ENCODE data around the gene NME7. TPM values are rescaled to one million over a fixed set of nuclear protein-coding genes. Genes with fewer than 3 reads are reported as not detected.
"Not testable (repeated sequence)": the region's sequence is repeated elsewhere in the genome, so short reads cannot be mapped to it uniquely, and the experiment has no call there.

Gene NME7
- total RNA-seq, 1 experiment from 2014 or later = 21.8 TPM

GRCh38 chr1:169179431-169179830, 188.2 kb downstream of the NME7 start:
- H4K20me1 ChIP-seq (ENCODE audit: insufficient read depth); ATAC-seq; CTCF ChIA-PET; H3K4me3 ChIP-seq (replicated peaks in 1 of 2; ENCODE audit: low read depth in 1 of 2, low read length in 2 of 2); H3K36me3 ChIP-seq (ENCODE audit: control insufficient read depth in 1 of 2, insufficient read depth in 2 of 2, low read length in 2 of 2); H3K9me3 ChIP-seq (ENCODE audit: control insufficient read depth in 1 of 2, insufficient read depth in 1 of 2, low read depth in 1 of 2, low read length in 2 of 2); H3K27me3 ChIP-seq (ENCODE audit: insufficient read depth, low read length); DNase-seq (ENCODE audit: low read depth, low spot score); H3K4me1 ChIP-seq (ENCODE audit: control insufficient read depth in 1 of 2, insufficient read depth in 2 of 2, low read length in 2 of 2); POLR2A ChIA-PET; H3K4me2 ChIP-seq (ENCODE audit: low read length); H3K27ac ChIP-seq (ENCODE audit: low read depth, low read length); H2AFZ ChIP-seq (ENCODE audit: low read depth, low read length, poor library complexity, severe bottlenecking); H3K79me2 ChIP-seq (ENCODE audit: insufficient read depth, low read length); RAD21 ChIA-PET (ENCODE audit: low non-redundant PET in 1 of 2, low total read pairs in 2 of 2, uncharacterized antibody in 2 of 2, unreplicated experiment in 2 of 2); H3K9me2 ChIP-seq (ENCODE audit: insufficient read depth); H3K9ac ChIP-seq (ENCODE audit: low read length); BruUV-seq (replicated peaks): not testable (repeated sequence)
- intact Hi-C loops (cut with micrococcal nuclease) = loop anchor here (5.0 kb wide), 1 partner anchor 648 kb away; no protein-coding TSS in a partner anchor

GRCh38 chr1:169175461-169175860, 192.1 kb downstream of the NME7 start:
- RAD21 ChIA-PET (ENCODE audit: low non-redundant PET in 1 of 2, low total read pairs in 2 of 2, uncharacterized antibody in 2 of 2, unreplicated experiment in 2 of 2) = interaction anchor here in 1 of 2 experiments (0.6 kb wide), 1 partner anchor 128 kb away, joined by 4 read pairs; no protein-coding TSS in a partner anchor
- Histone ChIP-seq H3K4me3 (replicated peaks in 1 of 2; ENCODE audit: low read depth in 1 of 2, low read length in 2 of 2) (no peak overlapping the region), H3K4me2 (ENCODE audit: low read length) (no peak overlapping the region), H3K36me3 (ENCODE audit: control insufficient read depth in 1 of 2, insufficient read depth in 2 of 2, low read length in 2 of 2) (no peaks in the 10 kb centered on the region), H3K27ac (ENCODE audit: low read depth, low read length) (no peak overlapping the region), H3K9me3 (ENCODE audit: control insufficient read depth in 1 of 2, insufficient read depth in 1 of 2, low read depth in 1 of 2, low read length in 2 of 2) (no peaks in the 10 kb centered on the region), H3K9me2 (ENCODE audit: insufficient read depth) (no peaks in the 10 kb centered on the region), H3K27me3 (ENCODE audit: insufficient read depth, low read length) (no peaks in the 10 kb centered on the region), H3K79me2 (ENCODE audit: insufficient read depth, low read length) (no peaks in the 10 kb centered on the region), H2AFZ (ENCODE audit: low read depth, low read length, poor library complexity, severe bottlenecking) (no peak overlapping the region), H4K20me1 (ENCODE audit: insufficient read depth) (no peaks in the 10 kb centered on the region), H3K4me1 (ENCODE audit: control insufficient read depth in 1 of 2, insufficient read depth in 2 of 2, low read length in 2 of 2) (no peaks in the 10 kb centered on the region), H3K9ac (ENCODE audit: low read length) (no peak overlapping the region)
- BruUV-seq (replicated peaks) = no TSS peak
- POLR2A ChIA-PET = interaction anchor here (1.2 kb wide), 1 partner anchor 10 kb away, joined by 3 read pairs; no protein-coding TSS in a partner anchor
- ATAC-seq = no peak
- no peak for DNase-seq (ENCODE audit: low read depth, low spot score)
- CTCF ChIA-PET = no interaction called here
- intact Hi-C loops (cut with micrococcal nuclease) = loop anchor here (5.0 kb wide), 1 partner anchor 652 kb away; no protein-coding TSS in a partner anchor
- TF ChIP-seq POLR2AphosphoS5 (IDR thresholded peaks at IDR 0.05; ENCODE audit: low read depth, low read length) (no peak), YY1 (IDR thresholded peaks at IDR 0.05; ENCODE audit: extremely low read depth, insufficient replicate concordance, low read depth, low read length) (no peak), POLR2A (IDR thresholded peaks at IDR 0.05; ENCODE audit: borderline replicate concordance, extremely low read depth, insufficient read depth, insufficient read length) (no peak), REST (IDR thresholded peaks at IDR 0.05; ENCODE audit: low read depth) (no peak), EZH2phosphoT487 (IDR thresholded peaks at IDR 0.05; ENCODE audit: borderline replicate concordance) (no peak), SIN3A (IDR thresholded peaks at IDR 0.05; ENCODE audit: low read depth) (no peak), RAD21 (IDR thresholded peaks at IDR 0.05; ENCODE audit: low read depth) (no peak), ELF1 (IDR thresholded peaks at IDR 0.05; ENCODE audit: borderline replicate concordance, low read depth) (no peak)
- TF ChIP-seq, protein P1, sequence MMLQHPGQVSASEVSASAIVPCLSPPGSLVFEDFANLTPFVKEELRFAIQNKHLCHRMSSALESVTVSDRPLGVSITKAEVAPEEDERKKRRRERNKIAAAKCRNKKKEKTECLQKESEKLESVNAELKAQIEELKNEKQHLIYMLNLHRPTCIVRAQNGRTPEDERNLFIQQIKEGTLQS (IDR thresholded peaks at IDR 0.05) = no peak
- TF ChIP-seq, protein P2, sequence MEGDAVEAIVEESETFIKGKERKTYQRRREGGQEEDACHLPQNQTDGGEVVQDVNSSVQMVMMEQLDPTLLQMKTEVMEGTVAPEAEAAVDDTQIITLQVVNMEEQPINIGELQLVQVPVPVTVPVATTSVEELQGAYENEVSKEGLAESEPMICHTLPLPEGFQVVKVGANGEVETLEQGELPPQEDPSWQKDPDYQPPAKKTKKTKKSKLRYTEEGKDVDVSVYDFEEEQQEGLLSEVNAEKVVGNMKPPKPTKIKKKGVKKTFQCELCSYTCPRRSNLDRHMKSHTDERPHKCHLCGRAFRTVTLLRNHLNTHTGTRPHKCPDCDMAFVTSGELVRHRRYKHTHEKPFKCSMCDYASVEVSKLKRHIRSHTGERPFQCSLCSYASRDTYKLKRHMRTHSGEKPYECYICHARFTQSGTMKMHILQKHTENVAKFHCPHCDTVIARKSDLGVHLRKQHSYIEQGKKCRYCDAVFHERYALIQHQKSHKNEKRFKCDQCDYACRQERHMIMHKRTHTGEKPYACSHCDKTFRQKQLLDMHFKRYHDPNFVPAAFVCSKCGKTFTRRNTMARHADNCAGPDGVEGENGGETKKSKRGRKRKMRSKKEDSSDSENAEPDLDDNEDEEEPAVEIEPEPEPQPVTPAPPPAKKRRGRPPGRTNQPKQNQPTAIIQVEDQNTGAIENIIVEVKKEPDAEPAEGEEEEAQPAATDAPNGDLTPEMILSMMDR (IDR thresholded peaks at IDR 0.05 in 2 of 3, conservative IDR thresholded peaks at IDR 0.05 in 1 of 3; ENCODE audit: borderline replicate concordance in 1 of 3, insufficient read depth in 1 of 3, low read depth in 2 of 3, low read length in 2 of 3) = no peak
- TF ChIP-seq, protein P3, sequence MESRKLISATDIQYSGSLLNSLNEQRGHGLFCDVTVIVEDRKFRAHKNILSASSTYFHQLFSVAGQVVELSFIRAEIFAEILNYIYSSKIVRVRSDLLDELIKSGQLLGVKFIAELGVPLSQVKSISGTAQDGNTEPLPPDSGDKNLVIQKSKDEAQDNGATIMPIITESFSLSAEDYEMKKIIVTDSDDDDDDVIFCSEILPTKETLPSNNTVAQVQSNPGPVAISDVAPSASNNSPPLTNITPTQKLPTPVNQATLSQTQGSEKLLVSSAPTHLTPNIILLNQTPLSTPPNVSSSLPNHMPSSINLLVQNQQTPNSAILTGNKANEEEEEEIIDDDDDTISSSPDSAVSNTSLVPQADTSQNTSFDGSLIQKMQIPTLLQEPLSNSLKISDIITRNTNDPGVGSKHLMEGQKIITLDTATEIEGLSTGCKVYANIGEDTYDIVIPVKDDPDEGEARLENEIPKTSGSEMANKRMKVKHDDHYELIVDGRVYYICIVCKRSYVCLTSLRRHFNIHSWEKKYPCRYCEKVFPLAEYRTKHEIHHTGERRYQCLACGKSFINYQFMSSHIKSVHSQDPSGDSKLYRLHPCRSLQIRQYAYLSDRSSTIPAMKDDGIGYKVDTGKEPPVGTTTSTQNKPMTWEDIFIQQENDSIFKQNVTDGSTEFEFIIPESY (IDR thresholded peaks at IDR 0.05; ENCODE audit: extremely low read depth, insufficient replicate concordance, low read length) = no peak
